ENCODE measurements around the gene MZB1.
"Not testable (repeated sequence)": the region's sequence is repeated elsewhere in the genome, so short reads cannot be mapped to it uniquely, and the experiment has no call there.

Gene MZB1

DNA sequence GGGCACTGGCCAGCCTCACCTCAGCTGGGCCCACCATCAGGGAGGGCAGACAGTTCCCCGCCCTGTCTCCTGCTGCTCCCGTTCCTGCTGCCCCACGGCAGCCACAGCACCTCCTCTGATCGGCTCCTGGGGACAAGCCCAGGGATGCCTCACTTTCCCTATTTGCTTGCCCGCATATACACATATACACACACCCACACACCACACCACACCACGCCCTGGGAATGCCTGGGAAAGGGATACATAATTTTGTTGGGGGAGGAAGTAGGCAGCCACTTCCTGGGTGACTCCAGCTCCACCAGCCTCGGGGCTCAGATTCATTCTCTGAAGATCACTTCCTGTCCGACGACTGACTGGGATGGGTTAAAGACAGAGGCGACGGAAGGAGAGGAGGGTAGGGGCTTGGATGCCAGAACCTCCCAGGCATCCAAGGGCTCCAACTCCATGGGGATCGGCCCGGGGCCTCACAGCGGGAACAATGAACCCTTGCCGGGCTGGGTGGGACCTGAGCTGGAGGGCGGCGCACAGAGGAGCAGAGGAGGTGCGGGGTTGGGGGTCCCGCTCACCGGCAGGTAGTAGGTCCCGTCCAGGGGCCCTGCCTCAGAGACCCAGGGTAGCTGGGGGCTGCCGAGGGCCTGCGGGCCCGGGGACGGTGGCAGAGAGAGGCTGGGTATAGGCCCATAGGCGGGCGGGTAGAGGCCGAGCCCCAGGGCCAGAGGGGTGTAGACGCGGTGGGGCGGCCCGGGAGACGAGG, 2.0 kb upstream of the MZB1 start:
- DNase-seq, result no peak

DNA sequence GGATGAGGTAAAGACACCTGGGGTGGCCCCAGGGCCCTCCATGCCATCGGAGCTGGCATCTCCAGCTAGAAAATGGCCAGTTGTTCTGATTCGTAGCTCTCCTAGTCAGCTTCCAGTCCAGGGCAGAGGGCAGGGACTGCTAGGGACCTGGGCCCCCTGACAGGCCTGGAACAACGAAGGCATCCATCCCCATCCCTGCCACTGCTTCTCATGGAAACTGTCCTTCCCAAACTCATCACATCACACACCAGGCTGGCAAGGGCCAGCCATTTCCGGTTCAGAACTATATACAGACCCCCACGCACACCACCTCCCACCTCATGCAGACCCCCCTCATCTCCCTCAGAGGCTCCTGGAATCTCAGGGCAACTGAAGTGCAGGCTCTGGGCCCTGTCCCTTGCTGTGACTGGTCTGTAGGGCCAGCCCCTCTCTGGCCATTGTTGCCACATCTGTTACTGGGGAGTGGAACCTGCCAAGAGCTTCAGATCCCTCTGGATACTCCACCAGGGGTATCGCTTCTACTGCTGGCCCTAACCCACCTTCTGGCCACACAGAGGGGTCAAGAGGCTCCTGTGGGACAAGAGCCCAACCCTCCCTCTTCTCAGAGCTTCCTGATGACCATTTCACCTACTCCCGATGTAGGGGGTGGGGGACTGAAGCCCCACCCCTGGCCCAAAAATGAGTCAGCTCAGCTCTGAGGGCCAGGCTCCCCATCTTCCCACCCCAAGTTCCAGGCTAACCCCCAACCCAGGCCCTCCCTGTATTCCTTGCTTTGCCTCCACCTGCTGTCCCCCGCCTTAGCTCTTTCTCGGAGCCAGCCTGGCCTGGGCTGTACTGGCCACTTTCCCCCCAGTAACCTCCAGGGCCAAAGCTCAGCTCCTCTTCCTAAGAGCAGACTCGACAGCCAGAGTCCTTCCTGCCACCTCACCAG, 1.2 kb upstream of the MZB1 start:
- DNase-seq, result no peak

DNA sequence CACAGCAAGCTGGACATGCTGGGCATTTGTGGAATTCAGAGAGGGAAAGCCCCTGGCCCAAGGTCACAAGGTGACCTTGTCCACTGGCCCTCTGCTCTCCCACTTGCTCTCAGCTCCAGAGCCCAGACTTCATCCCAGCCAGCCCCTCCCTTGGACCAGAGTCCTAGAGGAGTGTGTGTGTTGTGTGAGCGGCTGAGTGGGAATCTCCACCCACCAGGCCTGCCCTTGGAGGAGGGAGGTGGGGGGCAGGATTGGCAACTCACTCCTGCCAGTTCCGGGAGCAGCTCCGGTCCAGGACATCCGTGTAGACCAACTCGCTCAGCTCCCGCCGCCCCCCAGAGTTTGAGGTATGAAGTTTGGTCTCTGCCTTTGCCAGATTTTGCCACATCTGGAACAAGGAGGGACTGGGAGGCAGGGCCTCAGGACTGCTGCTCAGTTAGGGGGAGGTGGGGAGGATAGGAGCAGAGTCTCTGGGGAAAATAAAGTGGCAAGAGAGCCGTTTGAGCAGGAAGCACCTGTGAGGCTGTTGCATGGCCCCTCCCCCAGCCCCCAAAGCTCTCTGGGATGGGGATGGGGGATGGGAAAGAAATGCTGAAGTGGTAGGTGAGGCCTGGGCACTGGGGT, 1.4 kb downstream of the MZB1 start:
- DNase-seq, result no peak

DNA sequence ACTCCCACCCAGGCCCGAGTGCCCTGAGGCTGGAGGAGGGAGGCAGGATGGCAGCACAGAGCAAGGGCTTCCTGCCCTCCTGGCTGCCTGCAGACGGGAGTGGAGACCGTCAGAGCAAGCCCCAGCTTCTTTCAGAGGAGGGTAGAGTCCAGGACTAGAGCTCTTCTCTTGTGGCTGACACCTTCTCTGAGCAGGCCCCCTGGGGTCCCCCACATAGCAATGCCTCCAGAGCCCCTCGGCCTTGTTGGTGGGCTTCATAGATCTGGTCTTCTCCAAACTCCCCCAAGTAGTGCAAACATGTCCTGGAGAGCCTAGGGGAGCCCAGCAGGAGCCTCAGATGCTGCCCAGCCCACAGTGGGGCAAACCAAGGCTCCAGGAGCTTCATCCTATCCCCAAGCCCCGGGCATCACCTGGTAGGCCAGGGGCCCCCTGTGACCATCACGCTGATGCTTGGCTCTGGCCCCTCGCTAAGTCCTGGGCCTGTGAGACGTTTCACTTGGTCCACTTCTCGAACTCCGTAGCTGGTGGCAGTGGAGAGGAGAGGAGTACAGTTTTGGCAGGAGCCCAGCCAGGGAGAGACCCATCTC, 2.0 kb downstream of the MZB1 start:
- no peak for DNase-seq

DNA sequence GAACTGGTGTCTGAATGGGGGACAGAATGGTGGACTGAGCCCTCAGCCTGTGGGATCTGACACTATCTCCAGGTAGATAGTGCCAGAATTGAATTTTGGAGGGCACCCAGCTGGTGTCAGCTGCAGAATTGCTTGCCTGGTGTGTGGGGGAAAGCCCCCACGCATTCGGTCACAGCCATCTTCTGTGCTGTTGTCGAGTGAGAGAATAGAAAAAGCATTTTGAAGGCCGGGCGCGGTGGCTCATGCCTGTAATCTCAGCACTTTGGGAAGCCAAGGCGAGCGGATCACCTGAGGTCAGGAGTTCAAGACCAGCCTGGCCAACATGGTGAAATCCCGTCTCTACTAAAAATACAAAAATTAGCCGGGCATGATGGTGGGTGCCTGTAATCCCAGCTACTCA, 2.8 kb downstream of the MZB1 start:
- DNase-seq, result not testable (repeated sequence)

DNA sequence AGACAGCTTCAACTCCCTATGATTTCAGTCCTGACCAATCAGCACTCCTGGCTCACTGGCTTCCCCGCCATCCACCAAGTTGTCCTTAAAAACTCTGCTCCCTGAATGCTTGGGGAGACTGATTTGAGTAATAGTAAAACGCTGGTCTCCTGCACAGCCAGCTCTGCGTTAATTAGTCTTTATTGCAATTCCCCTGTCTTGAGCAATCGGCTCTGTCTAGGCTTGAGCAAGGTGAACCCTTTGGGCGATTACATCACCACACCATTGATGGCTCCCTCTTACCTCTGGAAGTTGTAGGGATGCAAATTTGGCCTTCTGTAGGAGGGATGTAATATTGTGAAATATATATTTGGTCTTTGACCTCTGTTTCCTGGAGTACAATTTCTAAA, 3.7 kb downstream of the MZB1 start:
- DNase-seq, result no peak

DNA sequence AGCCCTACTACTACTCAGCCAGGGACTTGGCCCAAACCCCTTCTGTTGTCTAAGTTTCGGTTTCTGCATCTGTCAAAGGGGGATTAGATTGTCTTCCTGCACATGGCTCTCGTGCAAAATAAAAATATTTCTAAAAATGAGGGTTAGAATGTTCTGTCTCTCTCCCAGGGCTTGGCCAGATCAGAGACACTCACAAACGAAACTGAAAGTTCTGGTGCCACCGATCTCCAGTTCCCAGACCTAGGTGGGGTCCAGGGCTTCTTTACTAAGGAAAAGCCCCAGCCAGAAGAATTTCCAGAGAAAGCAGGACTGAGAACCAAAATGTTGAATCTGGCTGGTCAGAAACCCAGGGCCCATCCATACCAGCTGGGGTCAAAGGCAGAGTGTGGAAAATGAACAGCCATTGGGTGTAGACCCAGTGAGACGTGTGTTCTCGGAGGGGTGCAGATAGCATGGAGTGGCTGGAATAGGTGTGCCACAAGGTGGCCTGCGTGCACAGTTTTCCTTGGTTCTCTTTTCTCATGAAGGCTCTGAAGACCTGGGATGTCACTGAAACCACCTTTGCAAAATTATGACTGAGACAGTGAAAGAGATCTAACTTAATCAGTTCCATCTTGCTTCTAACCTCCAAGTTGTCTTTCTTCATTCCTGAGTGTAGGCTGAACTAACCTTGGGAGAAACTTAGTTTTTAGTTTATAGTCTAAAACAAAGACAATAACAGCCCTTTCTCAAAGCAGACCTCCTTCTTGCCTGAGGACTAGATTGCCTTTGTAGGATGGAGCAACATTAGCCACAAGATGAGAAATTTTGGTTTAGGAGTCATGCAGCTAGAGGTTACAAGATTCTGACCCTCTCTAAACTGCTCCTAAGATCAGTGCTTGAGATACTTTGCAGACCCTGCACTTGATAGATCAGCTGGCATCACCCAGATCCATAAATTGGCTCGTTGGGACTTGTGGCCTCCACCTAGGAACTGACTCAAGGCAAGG, 4.4 kb downstream of the MZB1 start:
- DNase-seq, result no peak

DNA sequence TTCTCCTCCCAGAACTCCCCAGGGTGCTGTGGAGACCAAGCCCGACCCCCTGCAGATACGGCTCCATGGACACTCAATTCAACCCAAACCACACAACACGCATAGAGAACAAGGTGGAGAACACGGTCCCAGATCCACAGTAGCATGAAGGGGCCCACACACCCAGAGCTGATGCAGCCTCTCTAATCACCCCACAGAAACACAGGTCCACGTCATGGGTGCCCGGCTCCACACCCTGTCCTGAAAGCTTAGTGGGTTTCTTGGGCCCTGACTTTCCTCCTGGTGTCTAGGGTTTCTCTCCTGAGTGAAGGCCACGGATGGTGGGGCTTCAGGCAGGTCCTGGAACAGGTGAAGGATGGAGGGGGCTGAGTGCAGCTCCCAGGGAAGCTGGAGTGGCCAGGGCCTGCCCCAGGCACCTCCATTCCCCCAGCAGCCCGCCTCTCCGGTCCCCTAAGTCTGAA, 5.1 kb downstream of the MZB1 start:
- DNase-seq, result no peak

DNA sequence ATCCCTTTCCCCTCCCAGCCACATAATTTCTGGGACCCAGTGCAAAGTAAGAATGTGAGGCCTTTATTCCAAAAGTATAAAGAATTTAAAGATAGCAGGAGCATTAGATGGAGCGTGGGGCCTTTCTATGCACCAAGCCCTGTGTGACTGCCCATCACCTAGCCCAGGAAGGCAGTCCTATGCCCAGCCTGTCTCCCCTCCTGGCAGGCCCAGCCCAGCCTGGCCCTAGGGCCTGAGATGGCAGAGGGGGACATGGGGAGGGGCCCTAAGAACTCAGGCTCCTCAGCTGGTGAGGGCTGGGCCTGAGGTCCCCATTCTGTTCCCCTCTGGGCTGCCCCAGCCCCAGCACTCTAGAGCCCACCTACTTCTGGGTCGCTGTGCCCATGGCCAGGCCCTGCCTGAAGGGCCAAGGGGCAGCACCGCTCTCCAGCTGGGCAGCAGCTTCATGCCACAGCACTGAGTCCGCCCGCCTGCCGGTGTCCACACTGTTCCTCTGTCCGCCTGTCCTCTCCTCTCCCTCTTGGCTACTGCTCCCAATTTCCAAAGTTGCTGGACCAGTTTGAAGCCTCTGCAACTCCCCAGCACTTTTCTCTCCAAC, 5.6 kb downstream of the MZB1 start:
- no peak for DNase-seq

DNA sequence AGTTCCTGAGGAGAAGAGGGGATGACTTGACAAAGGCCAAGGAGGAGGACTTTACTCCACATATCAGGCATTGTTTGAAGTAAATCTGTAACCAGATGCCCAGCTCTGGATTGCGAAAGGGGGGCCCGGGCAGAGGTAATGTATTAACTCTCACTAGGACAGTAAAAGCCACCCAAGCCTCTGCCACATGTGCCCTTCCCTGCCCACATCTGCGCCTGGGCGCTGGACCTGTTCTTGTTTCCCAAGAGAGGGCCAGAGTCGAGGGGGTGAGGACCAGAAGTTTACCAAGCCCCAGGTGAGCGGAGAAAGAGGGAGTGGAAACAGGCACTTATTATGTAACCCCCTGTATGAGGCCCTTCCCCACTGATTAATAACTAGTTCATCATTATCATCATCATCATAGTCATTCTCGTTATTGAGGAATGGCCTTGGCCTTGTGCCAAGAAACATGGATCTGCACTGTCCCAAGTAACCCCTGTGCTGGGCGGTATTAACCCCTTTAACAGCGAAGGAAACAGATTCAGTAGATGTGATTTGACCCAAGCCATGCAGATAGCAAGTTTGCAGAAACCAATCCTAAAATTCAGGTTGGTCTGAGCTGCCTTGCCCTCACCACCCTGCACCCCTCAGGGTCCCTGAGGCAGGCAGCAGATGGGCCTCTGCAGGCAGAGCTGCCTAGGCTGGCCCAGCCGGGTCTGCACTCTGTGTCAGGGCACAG, 6.3 kb downstream of the MZB1 start, which contains the start of gene SLC23A1:
Gene SLC23A1, minus strand, starts transcription at position 23 of the 718 bp plus-strand sequence. CDS start 44 bp downstream, outside the sequence.
- no peak for DNase-seq

DNA sequence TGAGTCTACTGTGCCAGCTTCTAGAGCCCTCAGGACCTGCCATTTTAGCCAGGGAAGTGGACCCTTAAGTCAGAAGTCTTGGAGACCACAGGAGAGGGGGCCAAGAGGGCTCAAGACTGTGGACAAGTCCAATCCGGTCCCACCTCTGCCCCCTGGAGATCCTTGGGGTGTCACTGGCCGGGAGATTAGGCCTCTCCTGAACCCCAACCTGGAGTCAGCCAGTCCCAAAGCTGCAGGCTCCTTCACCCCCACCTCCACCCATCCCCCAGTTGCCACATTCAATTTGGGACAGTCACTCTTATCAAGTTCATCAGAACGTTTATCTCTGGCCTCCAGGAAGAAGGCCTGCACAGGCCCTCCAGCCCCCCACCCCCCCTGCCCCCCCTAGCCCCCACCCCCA, 6.9 kb downstream of the MZB1 start:
- DNase-seq, result no peak

DNA sequence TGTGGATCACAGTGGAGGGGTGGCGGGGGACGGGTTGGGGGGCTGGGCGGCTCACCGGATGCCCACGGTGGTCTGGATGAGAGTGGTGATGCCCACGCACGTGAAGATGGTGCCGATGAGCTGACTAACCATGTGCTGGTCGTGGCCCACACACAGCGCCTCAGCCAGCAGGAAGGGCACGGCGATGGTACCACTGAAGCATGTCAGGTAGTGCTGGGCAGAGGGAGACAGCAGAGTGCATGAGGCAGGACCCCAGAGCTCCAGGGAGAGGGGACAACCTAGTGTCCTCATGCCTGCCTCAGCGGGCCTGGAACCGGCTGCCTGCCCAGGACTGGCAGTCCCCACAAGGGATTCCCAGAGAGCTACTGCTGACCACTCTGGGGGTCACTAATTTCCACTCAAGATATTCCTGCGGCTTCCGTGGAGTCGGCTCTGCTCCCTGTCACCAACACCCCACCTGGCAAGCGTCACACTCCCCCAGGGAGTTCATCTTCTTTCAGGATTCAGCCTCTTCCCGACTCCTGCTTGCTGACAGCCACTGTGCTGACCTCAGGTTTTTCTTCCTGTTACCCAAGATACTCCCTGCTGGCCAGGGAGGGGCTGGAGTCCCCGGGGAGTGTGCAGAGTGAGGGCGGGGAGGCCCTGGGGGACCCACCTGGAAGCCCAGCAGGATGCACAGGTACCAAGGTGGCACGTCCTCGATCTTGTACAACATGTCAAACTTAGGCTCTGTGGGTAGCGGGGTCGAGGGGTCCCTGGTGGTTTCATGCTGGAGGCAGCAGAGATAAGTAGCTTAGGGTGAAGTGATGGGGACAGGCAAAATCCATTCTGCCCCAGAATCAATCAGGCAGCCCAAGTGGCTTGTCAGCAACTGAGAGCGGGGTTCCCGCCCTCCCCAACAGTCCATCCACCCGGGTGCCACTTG, 7.6 kb downstream of the MZB1 start:
- DNase-seq, result no peak

DNA sequence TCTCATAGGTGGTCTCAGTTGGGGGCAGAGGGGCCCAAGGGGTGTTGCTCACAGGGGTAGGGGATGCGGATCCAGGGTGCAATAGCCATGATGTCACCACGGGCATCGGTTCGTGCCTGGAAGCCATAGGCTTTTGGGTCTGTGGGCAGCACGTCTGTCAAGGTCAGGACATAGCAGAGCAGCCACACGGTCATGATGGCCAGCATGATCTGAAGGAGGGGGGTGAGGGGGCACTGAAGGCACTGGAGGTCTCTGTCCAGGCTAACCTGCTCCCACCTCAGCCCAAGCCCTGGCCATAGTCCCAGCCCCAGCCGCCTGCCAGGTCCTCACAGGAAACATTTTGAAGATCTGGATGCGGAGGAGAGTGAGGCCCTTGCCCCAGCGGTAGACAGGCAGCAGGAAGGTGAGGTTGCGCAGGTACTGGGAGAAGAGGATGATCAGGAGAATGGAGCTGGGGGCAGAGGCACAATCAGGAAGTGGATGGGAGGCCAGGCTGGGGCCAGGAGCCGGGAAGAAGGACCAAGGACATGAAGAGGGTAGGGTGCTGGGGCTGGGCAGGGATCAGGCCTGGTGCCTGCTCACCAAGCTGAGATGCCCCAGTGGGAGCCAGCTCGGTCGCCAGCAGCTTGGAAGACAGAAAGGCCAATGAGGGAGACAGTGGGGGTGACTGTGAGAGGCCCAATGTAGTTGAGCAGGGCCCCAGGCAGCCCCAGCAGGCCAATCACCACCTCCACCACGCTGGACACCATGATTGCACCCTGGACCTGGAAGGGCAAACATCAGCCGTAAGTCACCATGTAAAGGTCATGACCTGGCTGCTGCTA, 9.9 kb downstream of the MZB1 start:
- DNase-seq, result no peak

DNA sequence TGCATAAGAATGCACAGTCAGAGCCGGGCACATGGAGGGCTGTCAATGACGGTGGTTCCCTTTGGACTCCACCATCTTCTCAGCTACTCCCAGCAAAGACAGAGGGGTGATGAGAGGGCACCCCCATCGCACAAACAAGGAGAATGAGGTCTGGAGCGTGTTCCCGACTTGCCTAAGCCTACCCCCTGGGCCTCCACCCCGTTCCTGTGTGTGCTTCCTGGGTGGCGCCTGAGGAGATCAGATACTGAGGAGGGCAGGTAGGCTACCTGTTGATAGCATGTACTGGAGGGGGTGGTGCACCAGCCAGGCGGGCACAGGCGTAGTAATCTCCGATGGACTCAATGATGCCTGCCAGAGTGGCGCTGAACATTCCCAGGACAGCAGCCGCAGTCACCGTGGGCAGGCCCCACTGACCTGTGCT, 10.8 kb downstream of the MZB1 start:
- DNase-seq, result no peak

DNA sequence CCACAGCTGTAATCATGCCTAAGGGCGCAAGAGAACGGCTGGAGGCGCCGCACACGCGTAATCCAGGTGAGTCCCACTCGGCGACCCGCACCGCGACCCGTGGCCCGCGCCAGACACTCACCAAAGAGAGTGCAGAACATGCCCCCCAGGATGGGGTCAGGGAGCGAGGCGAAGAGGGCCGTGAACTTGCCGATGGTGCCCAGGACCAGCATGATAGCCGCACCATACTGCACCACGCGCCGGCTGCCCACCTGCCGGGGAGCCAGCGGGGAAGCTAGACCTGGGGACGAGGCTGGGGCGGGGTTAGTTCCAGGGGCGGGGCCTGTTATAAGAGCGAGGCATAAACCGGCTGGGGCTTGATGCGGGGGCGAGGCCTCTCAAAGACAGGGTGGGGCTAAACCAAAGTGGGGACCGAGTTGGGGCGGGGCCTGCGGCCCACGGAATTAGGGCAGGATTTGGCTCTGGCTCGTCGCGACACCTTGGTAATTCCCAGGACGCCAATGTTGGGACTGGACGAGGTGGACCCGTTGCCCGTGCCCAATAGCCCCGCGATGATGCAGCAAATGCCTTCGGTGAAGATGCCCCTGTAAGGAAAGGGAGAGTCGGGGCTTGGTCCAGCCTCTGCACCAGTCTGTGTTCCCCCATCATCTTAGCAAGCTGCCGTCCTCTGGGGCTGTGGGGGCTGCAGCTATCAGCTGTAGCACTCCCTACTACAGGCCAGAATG, 11.4 kb downstream of the MZB1 start:
- no peak for DNase-seq

DNA sequence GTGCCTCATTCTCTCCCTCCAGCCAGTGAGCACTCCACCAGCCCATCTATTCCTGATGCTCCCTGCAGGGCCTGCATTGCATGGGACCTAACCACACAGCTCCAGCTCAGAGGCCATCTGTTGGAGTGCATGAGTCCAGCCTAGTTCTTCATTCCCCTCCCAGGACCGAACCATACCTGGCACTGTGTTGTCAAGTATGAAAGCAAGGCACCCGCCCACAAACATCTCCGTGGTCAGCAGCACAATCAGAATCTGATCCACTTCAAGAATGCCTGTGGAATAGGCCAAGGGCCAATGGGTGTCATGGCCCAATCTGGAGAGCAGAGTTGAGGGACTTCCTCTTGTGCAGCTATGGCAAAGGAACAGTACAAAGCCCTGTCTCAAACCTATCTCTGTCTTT, 12.5 kb downstream of the MZB1 start:
- DNase-seq, result no peak

DNA sequence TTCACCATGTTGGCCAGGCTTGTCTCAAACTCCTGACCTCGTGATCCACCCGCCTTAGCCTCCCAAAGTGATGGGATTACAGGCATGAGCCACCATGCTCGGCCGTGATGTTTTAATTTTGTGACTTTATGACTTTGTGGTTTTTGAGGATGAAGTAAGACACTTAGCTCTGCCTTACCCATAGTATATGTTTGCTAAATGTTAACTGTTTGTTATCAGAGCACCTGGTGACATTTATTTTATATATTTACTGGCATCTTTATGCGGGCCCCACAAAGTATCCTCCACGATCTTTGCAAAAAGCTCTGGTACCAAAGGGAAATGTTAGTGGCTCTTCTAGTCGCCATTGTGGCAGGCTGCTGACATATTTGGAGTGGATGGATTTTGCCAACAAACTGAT, 13.3 kb downstream of the MZB1 start:
- no peak for DNase-seq

DNA sequence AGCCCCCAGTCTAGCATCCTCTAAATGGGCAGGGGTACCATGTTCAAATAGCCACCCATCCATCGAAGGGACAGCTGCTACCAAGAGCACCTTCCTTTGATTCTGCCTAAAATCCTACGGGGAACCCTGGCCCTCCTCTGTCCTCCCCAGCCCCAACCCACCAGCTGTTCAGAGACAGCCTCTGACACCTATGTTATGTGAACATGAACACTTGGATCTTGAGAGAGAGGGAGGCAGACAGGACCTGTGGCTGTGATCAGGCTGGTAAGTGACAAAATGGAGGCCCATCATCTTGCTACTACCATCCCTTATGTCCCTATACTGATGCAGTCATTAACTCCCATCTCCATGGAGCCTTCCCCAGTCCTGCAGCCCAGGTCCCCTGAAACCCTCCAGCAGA, 14.8 kb downstream of the MZB1 start:
- no peak for DNase-seq
